HG03025 (cell line): ENCODE data around the gene BBS10.
"Not testable (repeated sequence)": the region's sequence is repeated elsewhere in the genome, so short reads cannot be mapped to it uniquely, and the experiment has no call there.

Source experiments
- ATAC-seq: cut with Tn5 transposase; IDR thresholded peaks from one replicate; pipeline ENCODE4 v1.9.1; 2021; ENCODE audit warnings: mild to moderate bottlenecking, moderate library complexity; ENCODE audit not compliant: unreplicated experiment, low FRiP score

BBS10 gene

GRCh38 chr12:76332606-76333005 lies 15.6 kb downstream of the BBS10 start:
- ATAC-seq, result no peak

DNA sequence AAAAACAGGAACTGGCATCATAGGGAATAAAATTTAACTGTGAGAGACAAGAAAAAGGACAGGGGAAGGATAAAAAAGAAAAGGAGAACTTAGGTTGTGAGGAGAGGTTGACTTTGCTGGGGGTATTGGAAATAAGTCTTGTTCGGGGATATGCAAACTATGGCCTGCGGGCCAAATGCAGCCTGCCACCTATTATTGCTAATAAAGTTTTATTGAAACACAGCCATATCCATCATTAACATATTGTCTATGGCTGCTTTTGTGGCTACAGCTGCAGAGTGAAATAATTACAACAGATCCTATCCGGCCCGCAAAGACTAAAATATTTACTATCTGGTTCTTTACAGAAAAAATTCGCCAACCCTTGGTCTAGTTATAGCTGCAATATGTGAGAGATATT lies 18.6 kb downstream of the BBS10 start:
- no peak for ATAC-seq

GRCh38 chr12:76329159-76329558 lies 19.1 kb downstream of the BBS10 start:
- no peak for ATAC-seq

DNA sequence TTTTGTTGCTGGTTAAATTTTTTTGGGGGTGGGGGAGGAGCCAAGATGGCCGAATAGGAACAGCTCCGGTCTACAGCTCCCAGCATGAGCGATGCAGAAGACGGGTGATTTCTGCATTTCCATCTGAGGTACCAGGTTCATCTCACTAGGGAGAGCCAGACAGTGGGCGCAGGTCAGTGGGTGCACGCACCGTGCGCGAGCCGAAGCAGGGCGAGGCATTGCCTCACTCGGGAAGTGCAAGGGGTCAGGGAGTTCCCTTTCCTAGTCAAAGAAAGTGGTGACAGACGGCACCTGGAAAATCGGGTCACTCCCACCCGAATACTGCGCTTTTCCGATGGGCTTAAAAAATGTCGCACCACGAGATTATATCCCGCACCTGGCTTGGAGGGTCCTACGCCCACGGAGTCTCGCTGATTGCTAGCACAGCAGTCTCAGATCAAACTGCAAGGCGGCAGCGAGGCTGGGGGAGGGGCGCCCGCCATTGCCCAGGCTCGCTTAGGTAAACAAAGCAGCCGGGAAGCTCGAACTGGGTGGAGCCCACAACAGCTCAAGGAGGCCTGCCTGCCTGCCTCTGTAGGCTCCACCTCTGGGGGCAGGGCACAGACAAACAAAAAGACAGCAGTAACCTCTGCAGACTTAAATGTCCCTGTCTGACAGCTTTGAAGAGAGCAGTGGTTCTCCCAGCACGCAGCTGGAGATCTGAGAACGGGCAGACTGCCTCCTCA lies 28.5 kb downstream of the BBS10 start:
- not testable (repeated sequence) for ATAC-seq

DNA sequence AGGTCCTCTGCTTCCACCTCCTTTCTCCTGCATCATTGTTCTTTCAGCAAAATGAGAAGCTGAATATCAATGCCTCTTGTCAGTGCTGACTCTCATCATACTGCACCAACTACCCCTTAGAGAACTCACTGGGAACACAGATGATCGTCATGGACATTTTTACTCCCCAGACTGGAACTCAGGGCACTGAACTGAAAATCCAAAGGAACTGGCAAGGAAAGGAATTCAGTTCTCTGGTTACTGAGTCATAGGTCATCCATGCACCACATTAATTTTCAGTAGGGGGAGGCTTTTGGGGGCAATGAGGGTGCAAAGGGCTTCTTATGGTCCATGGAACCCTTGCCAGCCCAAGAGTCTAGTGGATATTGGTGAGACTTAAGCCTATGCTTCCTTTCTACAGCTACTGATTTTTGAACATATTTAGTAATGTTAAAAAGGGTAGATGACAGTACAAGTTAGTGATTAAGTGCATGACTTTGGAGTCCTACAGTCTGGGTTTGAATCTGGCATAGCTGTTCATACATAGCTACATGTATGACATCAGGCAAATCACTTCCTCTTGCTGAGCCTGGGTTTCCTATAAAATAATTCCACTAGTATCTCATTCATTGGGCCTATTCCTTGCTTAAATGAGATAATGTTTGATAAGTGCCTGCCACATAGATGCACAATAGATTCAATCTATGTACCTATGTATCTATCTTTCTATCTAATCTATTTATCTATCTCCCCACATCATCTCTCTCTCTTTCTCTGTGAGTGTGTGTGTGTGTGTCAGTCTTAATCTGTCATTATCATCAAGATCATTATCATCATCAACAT lies 29.2 kb downstream of the BBS10 start:
- ATAC-seq, result no peak

DNA sequence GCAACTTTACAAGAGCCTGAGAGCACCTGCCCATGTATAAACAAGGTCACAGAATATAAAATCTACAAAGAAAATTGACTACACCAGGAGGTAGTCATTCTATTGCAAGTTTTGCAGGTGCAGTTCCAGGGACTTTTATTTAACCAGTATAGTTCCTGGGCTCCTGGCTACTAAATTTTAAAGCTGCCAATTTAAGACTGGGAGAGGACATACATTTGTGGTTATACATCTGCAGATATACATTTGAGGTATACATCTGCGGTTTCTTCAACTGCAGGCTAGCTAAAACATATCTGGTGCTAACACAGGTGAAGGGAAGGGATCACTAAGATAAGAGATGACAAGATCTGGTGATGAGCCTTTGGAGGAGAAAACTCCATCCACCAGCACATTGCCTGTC lies 30.2 kb downstream of the BBS10 start:
- ATAC-seq, result no peak

DNA sequence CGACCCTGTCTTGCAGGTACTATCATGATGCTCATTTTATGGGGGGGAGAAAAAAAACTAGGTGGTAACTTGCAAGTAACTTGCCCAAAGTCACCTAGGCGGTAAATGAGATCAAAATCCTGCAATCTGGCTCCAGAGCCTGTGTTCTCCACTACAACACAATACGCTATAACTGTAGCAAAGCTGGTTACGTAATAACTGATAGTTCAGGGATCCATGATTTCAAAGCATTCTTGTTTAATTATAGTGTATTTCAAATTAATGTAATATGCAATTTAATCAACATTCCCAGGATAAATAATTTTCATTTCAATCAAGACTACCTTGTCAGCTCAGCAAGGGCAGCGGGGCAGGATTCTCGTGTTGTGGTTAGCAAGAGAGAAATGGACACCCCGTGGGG lies 31.7 kb downstream of the BBS10 start:
- ATAC-seq, result no peak

DNA sequence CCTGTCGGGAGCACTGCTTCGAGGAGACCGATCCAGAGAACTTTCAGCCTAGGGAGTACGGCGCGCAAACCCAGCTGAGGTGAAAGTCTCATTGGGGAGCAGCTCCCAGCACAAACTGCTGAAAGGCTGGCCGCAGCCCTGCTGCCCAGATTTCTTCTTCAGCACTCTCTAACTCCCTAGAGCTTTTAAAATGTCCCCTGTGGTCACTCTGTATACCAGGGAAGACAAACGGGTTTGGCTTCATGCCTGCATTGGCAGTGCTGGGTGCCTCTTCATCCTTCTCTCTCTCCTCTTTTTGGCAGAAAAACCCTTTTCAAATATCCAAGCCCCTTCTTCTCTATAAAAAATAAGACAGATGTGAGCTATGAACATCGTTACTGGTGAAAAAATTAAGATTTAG lies 34.9 kb downstream of the BBS10 start:
- no peak for ATAC-seq

DNA sequence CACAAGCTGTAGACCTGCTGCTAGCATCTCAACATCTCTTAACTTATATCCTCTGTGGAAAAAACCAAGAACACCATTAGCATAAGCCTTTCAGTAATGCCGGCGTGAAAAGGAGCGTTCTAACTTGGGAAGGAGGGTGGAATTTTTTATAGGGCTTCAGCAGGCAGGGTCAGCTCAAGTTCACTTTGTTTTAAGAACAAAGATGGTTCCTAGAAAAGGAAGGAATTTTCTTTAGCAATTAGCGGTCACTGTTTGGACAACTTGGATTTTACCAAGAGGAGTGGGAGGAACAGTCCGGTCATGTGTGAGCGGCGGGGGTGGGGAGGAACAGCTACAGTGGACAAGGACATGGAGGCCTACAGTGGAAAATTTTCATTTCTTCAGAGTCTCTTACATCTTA lies 35.9 kb downstream of the BBS10 start:
- no peak for ATAC-seq

- no peak for ATAC-seq
Measured at GRCh38 chr12:76311796-76312195, 36.4 kb downstream of the BBS10 start.

- no peak for ATAC-seq
Measured at GRCh38 chr12:76310110-76310509, 38.1 kb downstream of the BBS10 start.

DNA sequence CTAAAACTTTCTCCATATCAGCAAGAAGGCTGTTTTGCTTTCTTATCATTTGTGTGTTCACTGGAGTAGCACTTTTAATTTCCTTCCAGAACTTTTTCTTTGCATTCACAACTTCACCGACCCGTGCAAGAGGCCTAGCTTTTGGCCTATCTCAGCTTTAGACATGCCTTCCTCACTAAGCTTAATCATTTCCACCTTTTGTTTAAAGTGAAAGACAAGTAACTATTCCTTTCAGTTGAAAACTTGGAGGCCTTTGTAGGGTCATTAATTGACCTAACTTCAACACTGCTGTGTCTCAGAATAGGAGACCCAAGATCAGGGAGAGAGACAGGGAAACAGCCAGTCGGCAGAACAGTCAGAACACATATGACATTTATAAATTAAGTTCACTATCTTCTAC lies 39.3 kb downstream of the BBS10 start:
- ATAC-seq, result no peak

- ATAC-seq, result no peak
Measured at GRCh38 chr12:76307083-76307482, 41.1 kb downstream of the BBS10 start.

GRCh38 chr12:76303989-76304460 lies 44.2 kb downstream of the BBS10 start:
- no peak for ATAC-seq

- ATAC-seq, result no peak
Measured at GRCh38 chr12:76303365-76303764, 44.9 kb downstream of the BBS10 start.

- ATAC-seq, result no peak
Measured at GRCh38 chr12:76300297-76300665, 47.9 kb downstream of the BBS10 start.

- no peak for ATAC-seq
Measured at GRCh38 chr12:76299536-76300296, 48.5 kb downstream of the BBS10 start.
